Stimulated activated CD4-positive, alpha-beta T cell treated with anti-CD3 and anti-CD28 coated beads, TNF-alpha, amount 100 ng/mL, for 4 hours (primary cell): ENCODE data around the gene MACC1.
"Not testable (repeated sequence)": the region's sequence is repeated elsewhere in the genome, so short reads cannot be mapped to it uniquely, and the experiment has no call there.

Experiments
- DNase-seq, 3 experiments: peaks; one replicate each; pipeline ENCODE4 v3.0.0-alpha.2; 2020; ENCODE audit warnings: low read depth in 3 of 3

MACC1 gene

DNA sequence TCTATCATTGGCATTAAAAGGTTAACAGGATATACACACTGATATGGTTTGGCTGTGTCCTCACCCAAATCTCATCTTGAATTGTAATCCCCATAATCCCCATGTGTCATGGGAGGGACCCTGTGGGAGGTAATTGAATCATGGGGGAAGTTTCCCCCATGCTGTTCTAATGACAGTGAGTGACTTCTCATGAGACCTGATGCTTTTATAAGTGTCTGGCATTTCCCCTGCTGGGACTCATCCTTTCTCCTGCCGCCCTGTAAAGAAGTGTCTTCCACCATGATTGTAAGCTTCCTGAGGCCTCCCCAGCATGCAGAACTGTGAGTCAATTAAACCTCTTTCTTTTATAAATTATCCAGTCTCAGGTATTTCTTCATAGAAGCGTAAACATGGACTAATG lies 9.4 kb downstream of the MACC1 start:
- DNase-seq = not testable (repeated sequence)

DNA sequence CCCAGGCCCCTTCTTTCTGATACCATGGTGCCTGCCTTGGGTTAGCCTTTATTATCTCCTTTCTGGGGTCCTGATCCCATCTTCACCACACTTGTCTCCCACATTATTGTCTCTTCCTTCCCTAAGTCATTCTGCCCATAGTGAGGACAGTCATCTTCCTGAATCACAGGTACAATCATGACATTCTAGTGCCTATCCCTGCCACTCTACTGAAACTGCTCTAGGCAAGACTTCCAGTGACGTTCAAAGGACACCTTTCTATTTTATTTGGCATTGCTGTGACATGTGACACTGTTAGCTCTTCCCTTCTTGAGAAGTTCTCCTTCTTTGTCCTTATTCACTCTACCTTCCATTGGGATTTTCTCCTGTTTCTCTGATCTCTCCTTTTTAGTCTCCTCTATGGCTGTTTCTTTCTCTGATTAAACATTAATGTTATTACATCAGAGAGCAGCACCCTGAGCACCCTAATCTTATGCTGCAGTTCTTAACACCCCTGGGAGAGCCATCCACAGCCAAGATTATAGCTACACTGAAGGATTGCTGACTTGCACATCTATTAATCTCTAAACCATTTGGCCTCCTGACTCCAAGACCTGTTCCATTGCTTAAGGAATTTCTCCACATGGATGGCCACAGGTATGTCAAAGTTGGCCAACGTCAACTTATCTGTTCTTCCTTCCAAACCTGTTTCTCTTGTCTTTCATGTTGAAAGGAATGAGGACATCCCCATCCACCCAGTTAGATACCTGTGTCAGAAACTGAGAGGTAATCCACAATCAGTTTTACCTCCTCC lies 10.9 kb downstream of the MACC1 start:
- DNase-seq = no peak

DNA sequence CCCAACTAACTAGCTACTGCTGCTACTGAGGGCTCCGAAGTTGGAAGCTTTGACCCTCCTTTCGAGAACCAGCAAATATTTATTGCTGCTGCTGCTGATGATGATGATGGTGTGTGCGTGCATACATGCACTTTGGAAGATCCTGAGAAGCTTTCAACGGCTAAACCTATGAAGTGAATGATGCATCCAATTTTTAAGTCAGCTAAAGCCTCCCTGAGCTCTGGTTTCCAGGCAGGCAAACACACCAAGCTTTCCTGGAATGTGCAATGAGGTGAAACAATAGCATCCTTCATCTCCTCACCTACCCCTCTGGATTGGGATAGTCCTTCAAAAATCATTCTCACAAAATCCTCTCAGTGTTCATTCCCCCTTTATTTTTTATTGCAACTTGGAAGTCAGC lies 13.9 kb downstream of the MACC1 start:
- no peak for DNase-seq

DNA sequence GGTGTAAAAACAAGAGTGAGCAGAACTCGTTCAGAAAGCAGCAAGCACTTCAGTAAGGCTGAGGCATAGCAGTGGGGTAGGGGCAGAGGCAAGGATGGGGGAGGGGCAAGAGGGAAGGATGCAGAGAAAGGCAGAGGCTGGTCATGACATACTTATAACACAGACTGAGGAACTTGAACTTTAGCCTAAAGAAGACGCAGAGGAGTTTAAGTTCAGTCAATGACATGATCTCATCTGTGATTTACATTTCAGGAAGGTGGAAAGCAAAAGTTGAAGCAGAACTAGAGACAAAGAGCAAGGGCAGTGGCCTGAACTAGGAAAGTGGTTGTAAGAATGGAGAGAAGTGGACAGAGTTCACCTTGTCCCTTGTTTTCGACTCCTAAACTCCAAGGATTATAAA lies 15.8 kb downstream of the MACC1 start:
- no peak for DNase-seq

DNA sequence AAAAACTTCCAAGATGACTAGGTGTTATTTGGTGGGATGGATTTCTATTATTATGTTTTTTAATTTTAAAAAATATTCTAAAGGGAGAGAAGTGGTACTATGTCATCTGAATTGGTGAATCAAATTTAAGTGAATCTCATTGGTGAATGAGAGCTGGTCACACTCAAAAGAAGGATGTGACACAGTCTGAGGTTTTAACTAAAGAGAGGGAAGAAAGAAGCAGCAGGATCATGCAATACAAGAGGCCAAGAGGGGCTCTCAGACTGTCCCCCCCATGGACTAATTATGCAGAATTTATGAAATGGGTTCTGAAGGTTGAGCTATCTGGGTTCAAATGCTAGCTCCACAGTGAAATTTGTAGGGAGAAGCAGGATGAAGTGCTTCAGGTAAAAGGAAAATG lies 16.2 kb downstream of the MACC1 start:
- no peak for DNase-seq

DNA sequence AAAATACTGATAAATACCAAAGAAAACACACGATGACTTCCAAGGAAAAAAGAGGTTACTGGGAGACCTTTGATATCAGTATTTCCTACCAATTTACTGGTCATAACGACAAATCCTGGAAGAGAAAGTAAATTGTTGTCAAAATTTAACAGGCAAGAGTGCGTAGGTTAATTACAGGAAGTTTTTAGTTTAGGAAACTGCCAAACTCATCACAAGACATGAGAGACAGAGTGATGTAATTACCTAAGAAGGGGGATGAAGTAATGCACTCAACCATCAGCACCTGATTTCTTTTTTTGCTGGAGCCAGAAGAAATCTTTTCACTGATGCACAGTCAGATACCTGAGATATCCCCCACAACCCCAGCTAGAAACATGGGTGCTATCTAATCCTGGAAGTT lies 16.8 kb downstream of the MACC1 start:
- DNase-seq = no peak

DNA sequence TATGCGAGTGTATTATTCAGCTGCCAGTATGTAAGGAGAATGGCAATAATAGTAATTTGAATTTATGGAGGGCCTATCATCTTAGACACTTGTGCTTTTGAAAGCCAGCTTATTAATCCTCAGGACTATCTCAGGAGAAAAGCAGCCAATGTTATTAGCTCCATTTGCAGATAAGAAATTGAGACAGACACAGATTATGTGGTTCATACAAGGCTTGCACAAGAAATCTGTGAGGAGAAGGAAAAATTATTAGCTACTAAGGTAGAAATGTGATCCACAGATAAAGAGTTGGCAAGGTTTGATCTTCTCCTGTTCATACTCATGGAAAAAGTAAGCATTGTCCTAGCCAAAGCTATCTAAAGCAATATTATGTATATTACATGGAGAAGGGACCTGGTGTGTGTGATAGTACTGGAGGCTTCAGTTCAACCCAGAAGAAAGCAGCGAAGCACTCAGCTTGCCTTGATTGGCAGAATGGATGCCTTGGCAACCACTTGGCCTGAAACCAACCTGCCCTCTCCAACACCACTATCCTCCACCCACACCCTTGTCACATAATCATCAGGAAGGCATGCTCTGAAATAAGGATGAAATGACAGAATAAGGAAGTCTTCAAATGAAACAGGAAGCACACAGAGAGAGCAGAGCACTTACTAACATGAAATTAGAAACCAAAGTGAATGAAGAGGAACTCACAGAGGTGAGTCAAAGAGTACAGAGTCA lies 18.0 kb downstream of the MACC1 start:
- no peak for DNase-seq

DNA sequence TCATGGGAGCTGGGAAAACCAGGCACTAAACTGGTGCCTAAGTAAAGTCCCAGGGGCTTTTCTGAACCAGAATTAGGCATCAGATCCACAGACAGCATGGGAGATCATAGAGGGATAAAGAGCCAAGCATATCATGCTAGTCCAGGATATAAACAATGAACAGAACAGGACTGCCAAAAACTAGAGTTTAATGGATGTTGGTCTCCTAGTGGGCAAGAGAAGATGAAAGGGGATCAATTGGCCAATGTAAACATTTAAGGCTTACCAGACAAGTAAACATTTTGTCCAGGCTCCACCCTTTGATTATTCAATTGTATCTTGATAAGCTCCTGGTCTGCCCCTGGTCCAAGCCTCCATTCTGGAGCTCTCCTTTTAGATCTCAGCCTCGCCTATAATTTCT lies 18.9 kb downstream of the MACC1 start:
- DNase-seq = no peak

DNA sequence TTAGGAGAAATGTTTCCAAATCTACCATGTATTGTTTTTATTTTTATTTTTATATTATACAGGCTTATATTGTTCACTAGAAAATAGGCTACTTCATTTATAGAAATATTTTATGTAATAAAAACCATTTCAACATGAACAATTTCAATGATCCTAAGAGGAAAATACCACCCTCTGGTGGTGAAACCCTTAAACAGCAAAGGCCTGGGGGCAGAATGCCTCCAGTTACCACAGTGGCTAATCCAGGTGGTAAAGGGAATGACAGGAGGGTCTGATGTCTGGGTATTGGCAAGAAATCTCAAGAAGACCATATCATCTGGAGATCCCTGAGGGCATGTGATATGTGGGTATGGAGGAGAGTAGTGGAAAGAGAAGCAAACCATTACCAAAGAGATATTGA lies 19.3 kb downstream of the MACC1 start:
- DNase-seq = no peak

DNA sequence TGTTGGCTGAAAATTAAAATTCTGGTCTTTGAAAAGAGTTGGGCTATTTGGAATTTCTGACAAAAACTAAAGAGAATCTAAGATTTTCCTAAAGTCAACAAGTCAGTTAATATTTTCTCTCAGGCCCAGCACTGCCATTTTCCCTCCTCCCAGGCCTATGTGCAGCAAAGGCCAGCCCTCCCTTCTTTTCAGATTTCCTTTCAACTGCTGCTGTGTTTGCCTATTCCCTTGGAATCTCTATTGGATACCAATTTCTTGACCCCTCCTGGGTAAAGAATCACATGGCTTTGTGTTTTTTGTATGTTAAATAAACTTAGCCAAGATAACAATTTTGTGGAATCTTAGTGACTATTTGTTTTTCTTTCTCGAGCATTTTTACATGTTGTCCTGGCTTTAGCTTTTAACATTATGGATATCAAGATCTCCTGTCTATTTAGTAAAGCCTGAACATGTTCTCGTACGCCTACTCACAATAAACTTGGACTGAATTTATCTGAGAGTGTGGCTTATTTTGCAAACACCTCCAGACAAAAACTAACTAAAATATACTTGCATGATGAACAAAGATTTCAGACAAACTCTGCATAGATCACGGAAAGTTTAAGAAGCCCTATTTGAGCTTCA lies 19.9 kb downstream of the MACC1 start:
- DNase-seq = no peak

DNA sequence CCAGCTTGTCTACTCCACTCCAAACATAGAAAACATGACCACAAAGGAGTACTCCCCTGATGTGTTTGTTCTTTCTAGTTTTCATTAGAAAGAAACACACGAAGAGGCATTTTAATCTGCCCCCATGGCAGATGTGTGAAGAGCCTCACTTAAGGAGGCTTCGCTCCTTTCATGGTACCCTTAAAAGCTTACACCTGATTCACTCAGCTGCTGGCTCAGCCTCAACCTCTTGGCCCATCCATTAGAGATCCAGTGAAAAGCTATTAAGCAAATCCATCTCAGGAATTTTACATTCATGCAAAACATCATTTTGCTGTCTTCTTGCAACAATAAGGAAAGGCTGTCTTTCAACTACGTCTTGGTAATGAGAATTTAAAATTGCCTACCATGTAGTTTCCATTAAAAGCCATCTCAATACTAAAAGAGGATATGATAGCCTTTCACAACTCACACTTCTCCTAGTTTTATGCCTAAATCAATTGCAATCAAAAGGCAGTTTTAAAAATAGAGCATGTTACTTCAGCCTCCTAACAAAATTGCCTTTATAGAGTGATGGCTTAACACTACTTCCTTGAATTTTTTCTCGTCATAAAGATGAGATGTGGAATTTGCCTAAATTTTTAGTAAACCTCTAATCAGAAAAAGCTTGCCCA lies 22.7 kb downstream of the MACC1 start:
- no peak for DNase-seq

DNA sequence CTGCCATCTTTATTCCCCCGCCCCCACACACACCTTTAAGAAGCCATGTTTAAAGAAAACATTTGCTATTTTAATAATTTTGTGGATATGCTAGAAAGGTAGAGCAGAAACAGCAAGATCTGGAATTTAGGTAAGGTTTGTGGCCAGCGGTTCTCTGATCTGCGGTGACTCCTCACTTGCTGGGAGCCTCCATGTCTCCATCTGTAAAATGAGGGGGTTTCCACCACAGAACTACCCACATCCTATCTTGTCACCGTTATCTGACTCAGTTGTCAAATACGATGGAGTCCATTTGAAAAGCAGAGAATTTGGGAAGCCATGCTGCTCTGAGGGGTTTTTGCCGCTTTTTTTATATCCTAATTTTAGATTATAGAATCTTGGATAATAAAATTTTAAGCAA lies 23.3 kb downstream of the MACC1 start:
- DNase-seq = no peak

DNA sequence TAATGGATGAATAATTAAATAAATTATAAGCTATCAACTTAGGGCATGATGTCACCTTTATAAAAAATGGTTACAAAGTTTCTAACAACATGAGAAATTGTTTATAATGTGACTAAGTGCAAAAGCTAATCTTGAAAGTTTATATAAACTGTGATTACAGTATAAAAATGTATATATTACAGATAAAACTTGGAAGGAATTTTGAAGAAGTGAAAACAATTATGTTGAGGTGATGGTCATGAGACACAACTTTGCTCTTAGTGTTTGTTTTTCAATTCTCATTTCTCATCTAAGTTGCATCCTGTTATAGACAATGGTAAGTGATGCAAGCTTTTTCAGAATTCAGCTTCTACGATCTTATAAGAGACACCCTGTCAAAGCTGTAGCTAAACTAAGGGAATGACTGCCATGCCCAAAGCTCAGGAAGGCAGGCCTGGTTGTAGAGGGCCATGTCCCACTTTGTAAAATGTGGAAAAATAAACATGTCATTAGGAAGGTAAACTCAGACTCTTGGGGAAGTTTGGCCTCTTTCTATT lies 23.9 kb downstream of the MACC1 start:
- DNase-seq = no peak

DNA sequence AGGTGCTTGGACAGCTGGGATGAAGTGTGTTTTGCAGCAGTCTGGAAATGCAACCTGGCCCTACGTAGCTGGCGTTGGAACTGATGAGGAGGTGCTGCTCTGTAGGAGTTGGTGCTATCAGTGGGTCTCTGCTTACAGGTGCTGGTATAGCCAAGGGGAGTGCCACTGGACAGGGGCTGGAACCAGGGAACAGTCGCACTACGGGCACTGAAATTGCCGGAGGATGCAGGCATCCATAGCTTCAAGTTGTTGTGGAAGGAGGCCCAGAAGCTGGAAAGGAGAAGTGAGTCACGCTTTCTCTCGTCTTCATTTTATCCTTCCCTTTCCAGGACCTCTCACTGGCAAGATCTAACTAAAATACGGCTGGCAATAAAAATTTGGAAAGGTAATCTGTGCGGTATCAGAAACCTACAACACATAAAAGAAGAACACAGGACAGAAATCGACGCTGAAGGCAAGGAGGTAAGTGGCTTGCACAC lies 25.8 kb downstream of the MACC1 start:
- no peak for DNase-seq

DNA sequence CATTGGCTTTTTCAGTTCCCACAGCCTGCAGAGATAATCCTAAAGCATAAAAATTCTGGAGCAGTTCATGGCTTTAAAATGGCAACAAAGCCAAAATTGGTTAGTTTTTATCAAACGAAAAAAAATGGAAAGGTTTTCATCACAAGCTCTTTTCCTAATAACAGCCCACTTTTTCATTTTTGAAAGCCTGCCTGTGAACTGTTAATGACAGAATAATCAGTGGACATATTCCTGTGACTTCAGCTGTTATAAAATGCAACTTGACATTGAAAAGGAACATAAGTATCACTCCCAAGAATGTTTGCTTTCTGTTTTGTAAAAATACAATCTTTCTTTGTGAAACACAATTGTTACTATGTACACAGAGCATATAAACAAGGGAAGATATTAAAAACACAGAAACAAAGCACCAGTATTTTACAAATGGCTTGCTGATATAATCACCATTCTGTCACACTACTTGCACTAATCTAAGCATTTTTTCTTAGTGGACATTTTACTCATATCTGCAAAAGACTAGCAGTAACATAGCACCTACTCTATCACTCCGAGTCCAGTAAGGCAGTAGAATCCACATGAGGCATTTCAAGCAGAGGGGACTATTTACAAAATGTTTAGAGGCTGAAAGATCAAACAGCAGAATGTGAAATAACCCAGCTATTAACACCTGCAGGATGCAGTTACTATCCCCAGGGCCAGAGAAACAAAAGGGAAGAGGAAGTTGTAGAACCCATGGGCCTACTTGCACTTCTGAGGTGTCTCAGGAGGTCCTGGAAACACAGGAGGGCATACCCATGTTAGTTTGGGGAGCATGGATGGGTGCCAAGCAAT lies 26.4 kb downstream of the MACC1 start:
- no peak for DNase-seq

DNA sequence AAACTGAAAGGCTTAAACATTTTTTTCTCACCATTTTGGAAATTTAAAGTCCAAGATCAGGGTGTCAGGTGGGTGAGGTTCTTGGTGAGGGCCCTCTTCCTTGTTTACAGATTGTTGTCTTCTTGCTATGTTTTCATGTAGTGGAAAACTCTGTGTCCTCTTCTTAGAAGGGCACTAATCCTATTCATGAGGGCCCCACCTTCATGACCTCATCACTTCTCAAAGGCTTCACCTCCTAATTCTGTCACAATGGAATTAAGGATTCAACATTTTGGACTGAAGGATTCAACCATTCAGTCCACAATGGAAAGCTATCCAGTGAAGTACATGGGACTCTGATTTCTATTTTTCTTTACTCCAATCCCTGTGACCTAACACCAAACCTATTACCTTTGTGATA lies 27.3 kb downstream of the MACC1 start:
- no peak for DNase-seq

DNA sequence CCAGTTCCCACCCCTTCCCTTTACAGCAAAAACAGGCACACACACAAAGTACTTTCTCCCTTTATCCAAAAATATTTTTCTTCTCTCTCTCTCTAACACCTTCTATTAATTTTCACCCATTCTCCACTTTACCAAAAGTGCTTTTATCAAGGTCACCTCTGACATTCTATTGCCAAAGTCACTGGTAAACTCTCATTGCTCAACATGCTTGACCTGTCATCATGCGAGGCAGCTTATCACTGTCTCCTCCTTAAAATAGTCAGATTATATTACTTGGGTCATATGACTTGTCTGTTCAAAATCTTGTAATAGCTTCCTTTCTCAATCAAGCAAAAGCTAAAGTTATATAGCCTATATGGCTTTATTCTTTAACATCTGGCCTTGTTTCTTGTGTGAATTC lies 28.6 kb downstream of the MACC1 start:
- DNase-seq = no peak

DNA sequence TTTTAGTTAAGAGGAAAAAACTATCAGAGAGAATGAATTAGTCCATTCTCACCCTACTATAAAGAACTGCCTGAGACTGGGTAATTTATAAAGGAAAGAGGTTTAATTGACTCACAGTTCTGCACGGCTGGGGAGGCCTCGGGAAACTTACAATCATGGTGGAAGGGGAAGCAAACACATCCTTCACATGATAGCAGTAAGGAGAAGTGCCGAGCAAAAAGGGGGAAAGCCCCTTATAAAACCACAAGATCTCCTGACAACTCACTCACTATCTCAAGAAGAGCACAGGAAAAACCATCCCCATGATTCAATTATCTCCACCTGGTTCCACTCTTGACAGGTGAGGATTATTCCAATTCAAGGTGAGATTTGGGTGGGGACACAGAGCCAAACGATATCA lies 29.3 kb downstream of the MACC1 start:
- not testable (repeated sequence) for DNase-seq

DNA sequence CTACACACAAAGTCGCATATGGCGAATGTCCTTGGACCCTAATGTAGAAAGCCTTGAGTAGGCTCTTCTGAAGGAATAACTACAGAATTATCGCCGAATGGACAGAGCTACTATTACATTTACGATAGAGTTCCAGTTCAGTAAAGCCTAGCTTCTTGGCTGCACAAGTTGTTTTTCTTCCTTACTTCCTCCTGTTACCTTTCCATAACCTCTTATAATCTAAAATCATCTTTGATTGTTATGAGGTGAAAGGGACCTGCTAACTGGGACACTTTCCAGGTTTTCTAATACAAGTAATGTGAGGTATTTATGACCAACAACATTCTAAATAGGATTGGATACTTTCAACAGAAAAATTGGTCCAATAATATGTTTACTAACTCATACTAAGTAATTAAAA lies 31.2 kb downstream of the MACC1 start:
- DNase-seq = no peak

DNA sequence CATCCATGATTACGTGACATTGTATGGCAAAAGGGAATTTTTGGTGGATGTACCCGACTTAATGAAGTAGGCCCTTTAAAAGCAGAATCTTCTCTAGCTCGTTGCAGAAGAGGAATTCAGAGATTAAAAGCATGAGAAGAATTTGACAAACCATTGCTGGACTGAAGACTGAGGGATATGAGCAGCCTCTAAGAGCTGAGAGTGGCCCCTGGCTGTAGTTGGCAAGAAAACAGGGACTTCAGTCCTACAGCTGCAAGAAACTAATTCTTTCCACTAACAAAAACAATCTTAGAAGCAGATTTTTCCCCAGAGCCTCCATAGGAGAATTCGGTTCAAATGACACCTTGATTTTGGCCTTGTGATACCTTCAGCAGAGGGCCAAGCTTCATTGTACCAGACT lies 34.1 kb downstream of the MACC1 start:
- DNase-seq = no peak

DNA sequence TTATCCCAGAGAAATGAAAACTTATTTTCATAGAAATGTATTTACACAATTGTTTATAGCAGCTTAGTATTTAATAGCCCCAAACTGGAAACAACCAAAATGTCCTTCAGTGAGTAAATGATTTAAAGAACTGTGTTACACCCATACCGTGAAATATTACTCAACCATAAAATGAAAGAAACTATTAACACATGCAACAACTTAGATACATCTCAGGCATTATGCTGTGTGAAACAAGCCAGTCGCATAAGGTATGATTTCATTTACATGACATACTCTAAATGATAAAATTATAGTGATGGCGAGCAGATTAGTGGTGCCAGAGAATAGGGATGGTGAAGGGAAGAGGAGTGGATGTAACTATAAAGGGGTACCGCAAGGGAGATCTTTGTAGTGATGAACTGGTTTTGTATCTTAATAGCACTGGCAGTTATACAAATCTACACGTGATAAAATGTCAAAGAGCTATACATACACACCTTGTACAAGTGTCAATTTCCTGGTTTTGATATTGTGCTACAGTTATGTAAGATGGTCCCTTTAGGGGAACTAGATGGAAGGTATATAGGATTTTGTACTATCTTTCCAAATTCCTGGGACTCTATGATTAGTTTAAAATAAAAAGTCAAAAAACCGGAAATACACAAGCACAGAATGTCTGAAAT lies 40.5 kb downstream of the MACC1 start:
- no peak for DNase-seq
